Hematopoietic multipotent progenitor cell (in vitro differentiated cells): ENCODE measurements around the gene PDE4C. TPM values are rescaled to one million over a fixed set of nuclear protein-coding genes. Genes with fewer than 3 reads are reported as not detected.

ENCODE experiments used
- total RNA-seq: library from RNA; depleted of rRNA; stranded (reverse); fragments of >200 nt; gene quantifications from one replicate; pipeline ENCODE4 v1.2.3, GENCODE V29; 2012

PDE4C gene
- total RNA-seq, 1 donor = under 0.01 TPM

Other genes with a start within 250 kb of the PDE4C start
- gene ARRDC2, start 218.3 kb downstream of the PDE4C start, total RNA-seq = 87.5 TPM
- gene IL12RB1, start 139.5 kb downstream of the PDE4C start, total RNA-seq = 7.5 TPM
- gene MAST3, start 128.7 kb downstream of the PDE4C start, total RNA-seq = 8.1 TPM
- gene PIK3R2, start 73.3 kb downstream of the PDE4C start, total RNA-seq = 19.9 TPM
- 25.0 TPM for gene IFI30, start 52.6 kb downstream of the PDE4C start, total RNA-seq
- 12.4 TPM for gene MPV17L2, start 33.2 kb downstream of the PDE4C start, total RNA-seq
- 1.9 TPM for gene RAB3A, start 22.4 kb downstream of the PDE4C start, total RNA-seq
- 36.1 TPM for gene IQCN, start 48.0 kb upstream of the PDE4C start, total RNA-seq
- gene JUND, start 55.2 kb upstream of the PDE4C start, total RNA-seq = 1,478 TPM
- 125 TPM for gene LSM4, start 96.6 kb upstream of the PDE4C start, total RNA-seq
- 47.7 TPM for gene PGPEP1, start 114.2 kb upstream of the PDE4C start, total RNA-seq
- 0.27 TPM for gene GDF15, start 159.7 kb upstream of the PDE4C start, total RNA-seq
- 5.4 TPM for gene LRRC25, start 171.2 kb upstream of the PDE4C start, total RNA-seq
- 82.1 TPM for gene SSBP4, start 193.0 kb upstream of the PDE4C start, total RNA-seq
- 109 TPM for gene ISYNA1, start 211.7 kb upstream of the PDE4C start, total RNA-seq